Skeletal muscle tissue (tissue), 4 donors: ENCODE data around the gene PLEKHH1. TPM values are rescaled to one million over a fixed set of nuclear protein-coding genes. Genes with fewer than 3 reads are reported as not detected.

Source experiments
- H3K27ac ChIP-seq: one replicate; pipeline ENCODE4 v1.7.0; 2013; ENCODE audit warnings: mild to moderate bottlenecking, low read depth, low read length, inconsistent platforms
- H3K27me3 ChIP-seq, 3 donors: one replicate each; pipeline ENCODE4 v1.7.0; 2013; ENCODE audit warnings: low read length in 3 of 3; ENCODE audit not compliant: control insufficient read depth in 3 of 3, insufficient read depth in 3 of 3
- H3K36me3 ChIP-seq, 3 donors: one replicate each; pipeline ENCODE4 v1.7.0; 2013; ENCODE audit warnings: low read length in 3 of 3; ENCODE audit not compliant: control insufficient read depth in 3 of 3, insufficient read depth in 3 of 3
- H3K4me1 ChIP-seq, 3 donors: one replicate each; pipeline ENCODE4 v1.7.0; 2013; ENCODE audit warnings: low read length in 3 of 3, mild to moderate bottlenecking in 3 of 3; ENCODE audit not compliant: control insufficient read depth in 3 of 3, insufficient read depth in 3 of 3
- H3K4me3 ChIP-seq, 3 donors: one replicate each; pipeline ENCODE4 v1.7.0; 2013; ENCODE audit warnings: low read length in 3 of 3
- H3K9ac ChIP-seq, 3 donors: one replicate each; pipeline ENCODE4 v1.7.0; 2013; ENCODE audit warnings: low read length in 3 of 3, mild to moderate bottlenecking in 3 of 3, moderate library complexity in 2 of 3, low read depth in 1 of 3
- H3K9me3 ChIP-seq, 3 donors: one replicate each; pipeline ENCODE4 v1.7.0; 2013; ENCODE audit warnings: low read length in 3 of 3; ENCODE audit not compliant: control insufficient read depth in 3 of 3
- total RNA-seq: library from RNA; depleted of rRNA; stranded (reverse); fragments of >200 nt; gene quantifications from one replicate; pipeline ENCODE4 v1.2.3, GENCODE V29; 2014
- donor health status: Osteomylitis.

Gene PLEKHH1
- total RNA-seq, 1 donor from 2014 or later, result 1.6 TPM

GRCh38 chr14:67555518-67556090, 22.5 kb downstream of the PLEKHH1 start:
- Histone ChIP-seq H3K9ac (no peak overlapping the region), H3K4me1 (peaks cover 20 to 28% (median 27%) of the 10 kb centered on the region in 3 donors), H3K27me3 (no peaks in the 10 kb centered on the region), H3K27ac (no peak overlapping the region), H3K4me3 (no peak overlapping the region), H3K9me3 (no peaks in the 10 kb centered on the region), H3K36me3 (no peaks in the 10 kb centered on the region)

DNA sequence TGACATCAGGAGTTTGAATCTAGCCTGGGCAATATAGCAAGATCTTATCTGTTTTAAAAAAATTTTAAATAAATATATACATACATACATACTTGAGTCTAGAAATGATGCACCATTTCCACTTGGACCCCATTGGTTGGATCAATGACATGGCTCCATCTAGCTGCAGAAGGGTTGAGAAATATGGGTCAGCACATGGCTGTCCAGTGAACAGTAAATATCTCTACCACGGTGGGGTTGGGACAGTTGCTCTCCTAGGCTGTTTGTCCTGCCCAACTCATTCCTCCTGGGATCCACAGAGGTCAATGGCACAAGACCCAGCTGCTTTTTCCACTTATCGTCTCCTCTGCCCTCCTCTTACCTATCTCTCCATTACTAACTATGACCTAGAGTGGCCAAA, 23.6 kb downstream of the PLEKHH1 start:
- H3K9me3 ChIP-seq, result no peaks in the 10 kb centered on the region
- no peaks in the 10 kb centered on the region for H3K36me3 ChIP-seq
- H3K9ac ChIP-seq, result no peak overlapping the region
- no peaks in the 10 kb centered on the region for H3K27me3 ChIP-seq
- H3K4me3 ChIP-seq, result no peak overlapping the region
- peaks cover 20 to 25% (median 24%) of the 10 kb centered on the region in 3 donors for H3K4me1 ChIP-seq
- H3K27ac ChIP-seq, result no peak overlapping the region

GRCh38 chr14:67557118-67557517, 24.0 kb downstream of the PLEKHH1 start:
- Histone ChIP-seq H3K9ac (no peak overlapping the region), H3K27ac (no peak overlapping the region), H3K4me3 (no peak overlapping the region), H3K4me1 (peaks cover 18 to 20% (median 20%) of the 10 kb centered on the region in 3 donors), H3K27me3 (no peaks in the 10 kb centered on the region), H3K9me3 (no peaks in the 10 kb centered on the region), H3K36me3 (no peaks in the 10 kb centered on the region)

DNA sequence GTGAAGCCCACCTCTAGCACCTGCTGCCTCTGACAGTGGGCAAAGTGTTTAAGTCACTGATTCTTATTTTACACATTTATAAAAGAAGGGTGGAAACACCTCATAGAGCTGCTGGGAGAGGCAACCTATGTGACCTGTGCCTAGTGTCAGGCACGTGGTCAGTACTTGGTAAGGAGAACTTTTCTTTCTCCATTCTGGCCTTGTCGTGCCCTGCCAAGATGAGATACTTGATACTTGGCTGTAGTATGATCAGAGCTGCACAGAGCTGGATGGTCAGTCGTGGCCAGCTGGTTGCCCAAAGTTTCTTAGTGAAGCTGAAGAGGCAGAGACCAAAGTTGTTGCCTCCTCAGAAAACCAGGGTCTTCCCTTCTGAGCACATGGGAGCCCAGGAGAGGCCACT, 24.6 kb downstream of the PLEKHH1 start:
- H3K27me3 ChIP-seq, result no peaks in the 10 kb centered on the region
- peak overlapping the region in 1 of 3 donors; percentile 35 for H3K4me3 ChIP-seq
- no peaks in the 10 kb centered on the region for H3K36me3 ChIP-seq
- H3K4me1 ChIP-seq, result peaks cover 17 to 18% (median 18%) of the 10 kb centered on the region in 3 donors
- H3K9ac ChIP-seq, result no peak overlapping the region
- H3K9me3 ChIP-seq, result no peaks in the 10 kb centered on the region
- H3K27ac ChIP-seq, result no peak overlapping the region

DNA sequence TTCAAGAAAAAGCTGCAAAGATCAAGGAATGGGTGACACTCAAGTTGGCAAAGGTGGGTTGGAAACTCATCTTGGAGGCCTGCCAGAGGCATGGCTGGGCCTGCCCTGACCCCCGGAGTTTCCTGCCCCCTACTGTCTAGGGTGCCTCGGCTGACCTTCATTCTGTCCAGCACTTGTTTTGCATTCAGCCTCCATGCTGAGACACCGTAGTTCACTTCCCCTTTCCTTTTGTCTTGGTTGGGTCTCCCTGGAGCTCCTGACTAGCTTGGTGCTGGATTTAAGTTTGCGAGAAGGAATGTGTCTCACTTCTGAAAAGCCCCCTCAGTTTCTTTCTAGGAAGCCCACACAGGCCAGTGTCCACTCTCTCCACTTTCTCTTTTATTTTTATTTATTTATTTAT, 26.5 kb downstream of the PLEKHH1 start:
- no peak overlapping the region for H3K27ac ChIP-seq
- H3K36me3 ChIP-seq, result peaks cover 0 to 2% (median 0%) of the 10 kb centered on the region in 3 donors
- no peak overlapping the region for H3K4me3 ChIP-seq
- H3K4me1 ChIP-seq, result peaks cover 15 to 18% (median 17%) of the 10 kb centered on the region in 3 donors
- no peak overlapping the region for H3K9ac ChIP-seq
- no peaks in the 10 kb centered on the region for H3K27me3 ChIP-seq
- H3K9me3 ChIP-seq, result no peaks in the 10 kb centered on the region

DNA sequence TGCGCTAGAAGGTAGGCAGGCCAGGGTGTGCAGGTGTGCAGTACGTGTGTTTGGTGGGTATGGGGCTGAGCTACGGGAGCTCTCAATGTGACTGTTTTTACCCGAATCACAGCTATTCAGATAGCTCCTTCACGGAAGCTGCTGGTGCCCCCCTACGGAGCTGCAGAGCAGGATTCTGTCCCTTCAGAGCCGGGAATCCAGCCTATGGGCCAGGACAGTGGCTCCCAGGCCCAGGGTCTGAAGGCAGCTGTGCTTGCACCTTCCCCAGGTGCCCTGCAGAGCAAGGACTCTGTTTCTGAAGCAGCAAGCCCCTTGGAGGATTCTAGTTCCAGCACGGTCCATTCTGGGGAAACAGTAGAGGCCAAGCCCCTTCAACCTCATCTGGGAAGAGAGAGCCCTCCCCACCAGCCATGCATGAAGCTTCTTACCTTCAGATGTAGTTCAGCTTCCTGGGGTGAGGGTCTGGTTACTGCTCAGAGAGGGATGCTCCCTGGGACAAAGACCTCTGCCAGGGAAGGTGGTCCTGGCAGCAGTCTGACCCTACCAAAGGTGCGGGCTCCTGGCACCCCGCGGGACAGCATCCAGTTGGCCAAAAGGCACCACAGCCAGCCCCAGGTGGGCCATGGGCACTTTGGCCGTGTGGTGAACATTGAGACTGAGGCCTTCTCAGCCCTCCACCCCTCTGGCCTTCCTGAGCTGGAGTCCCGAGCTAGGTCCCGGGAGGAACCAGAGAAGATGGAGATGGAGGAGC, 29.1 kb downstream of the PLEKHH1 start:
- no peaks in the 10 kb centered on the region for H3K9me3 ChIP-seq
- no peak overlapping the region for H3K27ac ChIP-seq
- H3K27me3 ChIP-seq, result no peaks in the 10 kb centered on the region
- H3K36me3 ChIP-seq, result peaks cover 0 to 2% (median 0%) of the 10 kb centered on the region in 3 donors
- H3K9ac ChIP-seq, result no peak overlapping the region
- no peak overlapping the region for H3K4me3 ChIP-seq
- peaks cover 17 to 28% (median 24%) of the 10 kb centered on the region in 3 donors for H3K4me1 ChIP-seq

DNA sequence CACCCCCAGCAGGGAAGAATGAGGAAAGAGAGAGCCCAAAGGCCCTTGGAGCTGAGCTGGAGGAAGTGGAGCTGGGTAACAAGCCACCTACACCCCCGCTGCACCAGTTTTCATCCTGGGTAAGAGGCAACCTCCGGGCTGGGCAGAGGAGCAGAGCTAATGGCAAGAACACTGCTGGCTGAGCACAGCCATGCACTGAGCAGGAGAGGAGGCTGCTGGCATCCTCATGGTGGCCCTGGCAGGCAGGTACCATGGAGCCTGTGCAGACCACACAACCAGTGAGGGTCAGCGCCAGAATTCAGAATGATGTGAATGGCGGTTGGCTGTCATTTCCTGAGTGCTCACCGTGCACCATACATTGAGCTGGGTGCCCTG, 29.7 kb downstream of the PLEKHH1 start:
- Histone ChIP-seq H3K9ac (no peak overlapping the region), H3K27ac (no peak overlapping the region), H3K4me1 (peaks cover 11 to 28% (median 20%) of the 10 kb centered on the region in 3 donors), H3K4me3 (no peak overlapping the region), H3K9me3 (no peaks in the 10 kb centered on the region), H3K36me3 (peaks cover 0 to 2% (median 0%) of the 10 kb centered on the region in 3 donors), H3K27me3 (no peaks in the 10 kb centered on the region)

GRCh38 chr14:67564236-67564635, 31.1 kb downstream of the PLEKHH1 start:
- Histone ChIP-seq H3K9me3 (no peaks in the 10 kb centered on the region), H3K36me3 (peaks cover 0 to 2% (median 0%) of the 10 kb centered on the region in 3 donors), H3K4me3 (no peak overlapping the region), H3K27me3 (no peaks in the 10 kb centered on the region), H3K27ac (no peak overlapping the region), H3K4me1 (peaks cover 4 to 18% (median 11%) of the 10 kb centered on the region in 3 donors), H3K9ac (no peak overlapping the region)

DNA sequence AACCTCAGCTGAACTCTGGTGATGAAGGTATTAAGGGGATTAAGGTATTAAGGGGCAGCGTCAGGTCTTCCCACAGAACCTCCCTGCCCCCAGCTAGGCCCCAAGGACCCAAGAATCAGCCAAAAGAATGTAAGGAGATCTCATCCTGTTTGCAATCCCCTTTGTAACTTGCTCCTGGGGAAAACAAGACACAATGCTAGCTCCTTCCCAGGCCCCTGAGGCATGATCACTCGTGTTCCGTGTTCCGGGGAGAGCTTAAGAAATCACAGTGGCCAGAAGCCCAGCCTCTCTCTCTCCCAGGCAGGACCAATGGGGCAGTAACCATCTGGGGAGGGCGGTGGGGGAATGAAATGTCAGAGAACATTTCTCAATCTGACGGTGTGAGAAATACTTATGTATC, 33.8 kb downstream of the PLEKHH1 start:
- Histone ChIP-seq H3K27me3 (peaks cover 0 to 2% (median 0%) of the 10 kb centered on the region in 3 donors), H3K9me3 (no peaks in the 10 kb centered on the region), H3K27ac (no peak overlapping the region), H3K4me1 (peaks cover 4 to 18% (median 11%) of the 10 kb centered on the region in 3 donors), H3K4me3 (peak overlapping the region in 1 of 3 donors; percentile 35), H3K9ac (peak overlapping the region in 1 of 3 donors; percentile 57), H3K36me3 (peaks cover 0 to 2% (median 0%) of the 10 kb centered on the region in 3 donors)

DNA sequence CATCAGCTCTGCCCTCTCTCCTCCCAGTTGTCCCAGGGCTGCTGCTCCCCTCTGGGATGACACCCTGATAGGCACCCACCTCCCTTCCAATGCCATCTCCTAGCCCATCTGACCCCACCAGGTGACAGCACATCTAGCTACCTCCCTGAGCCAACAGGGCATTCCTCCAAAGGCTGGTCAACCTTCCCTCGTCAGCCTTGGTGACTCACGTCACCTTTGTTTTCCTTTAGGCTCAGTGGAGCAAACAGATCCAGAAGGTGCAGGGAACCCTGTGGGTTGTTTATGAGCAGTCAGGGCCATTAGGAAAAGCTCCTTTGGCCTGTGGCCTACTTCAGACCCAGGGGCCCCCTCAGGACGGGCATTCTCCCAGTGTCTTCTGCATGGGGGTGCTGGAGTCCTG, 34.6 kb downstream of the PLEKHH1 start:
- peaks cover 4 to 18% (median 11%) of the 10 kb centered on the region in 3 donors for H3K4me1 ChIP-seq
- peak overlapping the region in 1 of 3 donors; percentile 57 for H3K9ac ChIP-seq
- peaks cover 0 to 2% (median 0%) of the 10 kb centered on the region in 3 donors for H3K27me3 ChIP-seq
- H3K36me3 ChIP-seq, result peaks cover 0 to 2% (median 0%) of the 10 kb centered on the region in 3 donors
- no peak overlapping the region for H3K4me3 ChIP-seq
- no peaks in the 10 kb centered on the region for H3K9me3 ChIP-seq
- H3K27ac ChIP-seq, result no peak overlapping the region
